ENCODE data around the gene ZNF48.
A peak's percentile ranks its signal among the peaks of the same experiment; 100 is the strongest.

- TF ChIP-seq, protein P1, sequence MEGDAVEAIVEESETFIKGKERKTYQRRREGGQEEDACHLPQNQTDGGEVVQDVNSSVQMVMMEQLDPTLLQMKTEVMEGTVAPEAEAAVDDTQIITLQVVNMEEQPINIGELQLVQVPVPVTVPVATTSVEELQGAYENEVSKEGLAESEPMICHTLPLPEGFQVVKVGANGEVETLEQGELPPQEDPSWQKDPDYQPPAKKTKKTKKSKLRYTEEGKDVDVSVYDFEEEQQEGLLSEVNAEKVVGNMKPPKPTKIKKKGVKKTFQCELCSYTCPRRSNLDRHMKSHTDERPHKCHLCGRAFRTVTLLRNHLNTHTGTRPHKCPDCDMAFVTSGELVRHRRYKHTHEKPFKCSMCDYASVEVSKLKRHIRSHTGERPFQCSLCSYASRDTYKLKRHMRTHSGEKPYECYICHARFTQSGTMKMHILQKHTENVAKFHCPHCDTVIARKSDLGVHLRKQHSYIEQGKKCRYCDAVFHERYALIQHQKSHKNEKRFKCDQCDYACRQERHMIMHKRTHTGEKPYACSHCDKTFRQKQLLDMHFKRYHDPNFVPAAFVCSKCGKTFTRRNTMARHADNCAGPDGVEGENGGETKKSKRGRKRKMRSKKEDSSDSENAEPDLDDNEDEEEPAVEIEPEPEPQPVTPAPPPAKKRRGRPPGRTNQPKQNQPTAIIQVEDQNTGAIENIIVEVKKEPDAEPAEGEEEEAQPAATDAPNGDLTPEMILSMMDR (IDR thresholded peaks at IDR 0.05; ENCODE audit: poor library complexity, severe bottlenecking): peak; percentile 47
- no peak for TF ChIP-seq EP300 (conservative IDR thresholded peaks at IDR 0.05; ENCODE audit: poor library complexity, severe bottlenecking)
- TF ChIP-seq RAD21 (conservative IDR thresholded peaks at IDR 0.05): peak; percentile 35
Measured at GRCh38 chr16:30378236-30379157, 16.7 kb upstream of the ZNF48 start.
